ENCODE measurements around the gene NUAK1. TPM values are rescaled to one million over a fixed set of nuclear protein-coding genes. Genes with fewer than 3 reads are reported as not detected.

NUAK1 gene
- total and polyA plus RNA-seq, 2 experiments from 2014 or later, result 5.4 to 16.9 TPM

GRCh38 chr12:106094304-106094703, 44.5 kb downstream of the NUAK1 start:
- no peaks in the 10 kb centered on the region for H3K9me3 Mint-ChIP-seq

More at GRCh38 chr12:106094304-106094703, 44.5 kb downstream of the NUAK1 start:
- Mint-ChIP-seq H3K4me3 (no peak overlapping the region), H3K36me3 (ENCODE audit: low read depth) (peaks cover 4% of the 10 kb centered on the region; the same call in 2 of the 3 replicates), H3K4me1 (peaks cover 31% of the 10 kb centered on the region), H3K27ac (no peak overlapping the region), H3K27me3 (ENCODE audit: insufficient read depth, low read depth, poor library complexity) (peaks cover 2% of the 10 kb centered on the region)
- no peak for DNase-seq (ENCODE audit: low spot score)
- H3K27me3 ChIP-seq (ENCODE audit: insufficient read depth), result no peaks in the 10 kb centered on the region
- no peak overlapping the region for H2AFZ ChIP-seq
- no peak overlapping the region for H3K4me2 ChIP-seq
- H3K79me2 ChIP-seq (replicated peaks; ENCODE audit: insufficient read depth), result peaks cover 43% of the 10 kb centered on the region
- no peak overlapping the region for H3K27ac ChIP-seq (ENCODE audit: low read depth)
- H3K36me3 ChIP-seq (ENCODE audit: insufficient read depth), result no peaks in the 10 kb centered on the region
- no peak for ATAC-seq
- TF ChIP-seq STAT1 (IDR thresholded peaks at IDR 0.05; ENCODE audit: unreplicated experiment), result no peak
- TF ChIP-seq EZH2phosphoT487 (IDR thresholded peaks at IDR 0.05; ENCODE audit: unreplicated experiment), result no peak
- no peak for TF ChIP-seq ZNF462 (CRISPR knock-in tag; IDR thresholded peaks at IDR 0.05)
- TF ChIP-seq EZH2 (IDR thresholded peaks at IDR 0.05; ENCODE audit: low read depth, unreplicated experiment), result no peak
- no peak for TF ChIP-seq ZNF114 (CRISPR knock-in tag; IDR thresholded peaks at IDR 0.05)
- no peak for TF ChIP-seq ZNF331 (CRISPR knock-in tag; IDR thresholded peaks at IDR 0.05; ENCODE audit: low read depth)
- TF ChIP-seq JUNB (IDR thresholded peaks at IDR 0.05; ENCODE audit: unreplicated experiment), result no peak
- TF ChIP-seq POLR2AphosphoS5 (IDR thresholded peaks at IDR 0.05; ENCODE audit: low read depth), result no peak
- TF ChIP-seq CTCF (conservative IDR thresholded peaks at IDR 0.05; ENCODE audit: low read depth in 2 of 2), result no peak
- TF ChIP-seq REST (IDR thresholded peaks at IDR 0.05; ENCODE audit: unreplicated experiment), result no peak
- TF ChIP-seq NANOG (IDR thresholded peaks at IDR 0.05; ENCODE audit: borderline replicate concordance), result no peak
- no peak for TF ChIP-seq CREB1 (CRISPR knock-in tag; IDR thresholded peaks at IDR 0.05; ENCODE audit: low read depth)
- no peak for TF ChIP-seq ETS1 (IDR thresholded peaks at IDR 0.05)
- no peak overlapping the region for H3K4me3 ChIP-seq
- H3K9me2 ChIP-seq (ENCODE audit: insufficient read depth), result no peaks in the 10 kb centered on the region
- peaks cover 5% of the 10 kb centered on the region; the same call in 1 of the 2 replicates for H4K20me1 ChIP-seq (replicated peaks; ENCODE audit: insufficient read depth)
- peaks cover 26% of the 10 kb centered on the region for H3K4me1 ChIP-seq (ENCODE audit: insufficient read depth)
- no peaks in the 10 kb centered on the region for H3F3A ChIP-seq (replicated peaks; ENCODE audit: low read depth)

Measured in GM23338 (cell line).